ENCODE data around the gene SLC25A38.
"Not testable (repeated sequence)": the region's sequence is repeated elsewhere in the genome, so short reads cannot be mapped to it uniquely, and the experiment has no call there.

SLC25A38 gene

DNA sequence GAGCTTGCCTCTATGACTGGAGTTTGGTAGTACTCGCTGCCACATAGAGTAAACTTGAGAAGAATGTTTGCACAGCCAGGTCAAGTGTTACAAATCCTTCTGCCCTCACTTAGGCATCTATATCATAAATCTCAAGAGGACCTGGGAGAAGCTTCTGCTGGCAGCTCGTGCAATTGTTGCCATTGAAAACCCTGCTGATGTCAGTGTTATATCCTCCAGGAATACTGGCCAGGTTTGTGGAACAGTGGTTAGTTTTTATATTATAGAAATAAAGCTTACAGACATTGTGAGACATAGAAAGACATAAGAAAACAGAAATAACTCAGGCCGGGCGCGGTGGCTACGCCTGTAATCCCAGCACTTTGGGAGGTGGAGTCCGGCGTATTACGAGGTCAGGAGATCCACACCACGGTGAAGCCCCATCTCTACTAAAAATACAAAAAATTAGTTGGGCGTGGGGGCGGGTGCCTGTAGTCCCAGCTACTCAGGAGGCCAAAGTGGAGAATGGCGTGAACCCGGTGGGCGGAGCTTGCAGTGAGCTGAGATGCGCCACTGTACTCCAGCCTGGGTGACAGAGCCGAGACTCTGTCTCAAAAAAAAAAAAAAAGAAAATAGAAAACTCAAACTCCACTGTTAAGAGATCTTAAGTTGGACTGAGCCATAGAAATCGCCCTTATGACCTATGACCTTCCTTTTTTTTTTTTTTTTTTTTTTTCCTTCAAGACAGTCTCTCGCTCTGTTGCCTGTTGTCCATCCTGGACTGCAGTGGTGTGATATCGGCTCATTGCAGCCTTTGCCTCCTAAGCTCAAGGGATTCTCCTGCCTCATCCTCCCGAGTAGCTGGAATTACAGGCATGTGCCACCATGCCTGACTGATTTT is 25.6 kb downstream of the SLC25A38 start:
- DNase-seq, result peak in 1 of 2 donors; percentile 20

DNA sequence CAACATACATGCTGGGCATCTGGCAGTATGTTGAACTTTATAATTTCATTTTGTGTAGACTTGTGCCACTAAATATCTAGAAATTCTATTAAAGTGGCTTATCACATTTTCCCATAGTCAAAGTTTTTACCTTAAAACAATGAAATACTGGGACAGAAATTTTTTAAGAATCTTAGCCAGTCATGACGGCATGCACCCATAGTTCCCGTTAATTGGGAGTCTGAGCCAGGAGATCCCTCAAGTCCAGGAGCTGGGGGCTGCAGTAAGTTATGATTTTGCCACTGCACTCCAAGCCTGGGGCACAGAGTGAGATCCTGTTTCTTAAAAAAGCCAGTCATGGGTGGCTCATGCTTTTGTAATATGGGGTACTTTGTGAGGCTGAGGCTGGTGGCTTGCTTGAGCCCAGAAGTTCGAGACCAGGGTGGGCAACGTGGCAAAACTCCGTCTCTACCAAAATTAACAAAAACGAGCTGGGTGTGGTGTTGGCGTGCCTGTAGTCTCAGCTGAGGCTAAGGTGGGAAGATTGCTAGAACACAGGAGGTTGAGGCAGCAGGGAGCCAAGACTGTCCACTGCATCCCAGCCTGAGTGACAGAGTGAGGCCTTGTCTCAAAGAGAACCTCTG is 26.5 kb downstream of the SLC25A38 start:
- DNase-seq, result no peak

DNA sequence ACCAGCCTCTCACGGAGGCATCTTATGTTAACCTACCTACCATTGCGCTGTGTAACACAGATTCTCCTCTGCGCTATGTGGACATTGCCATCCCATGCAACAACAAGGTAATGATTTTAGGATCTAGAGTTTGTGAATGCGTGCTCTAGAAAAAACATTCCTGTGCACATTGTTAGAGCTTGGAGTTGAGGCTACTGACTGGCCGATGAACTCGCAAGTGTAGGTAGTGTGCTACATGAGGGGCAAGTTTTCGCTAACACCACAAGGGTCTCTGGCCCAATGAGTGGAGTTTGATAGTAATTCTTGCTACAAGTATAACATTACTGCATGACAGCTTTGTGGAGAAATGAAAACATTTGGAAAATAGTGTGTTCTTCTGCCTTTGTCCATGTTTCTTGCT is 27.7 kb downstream of the SLC25A38 start:
- no peak for DNase-seq

DNA sequence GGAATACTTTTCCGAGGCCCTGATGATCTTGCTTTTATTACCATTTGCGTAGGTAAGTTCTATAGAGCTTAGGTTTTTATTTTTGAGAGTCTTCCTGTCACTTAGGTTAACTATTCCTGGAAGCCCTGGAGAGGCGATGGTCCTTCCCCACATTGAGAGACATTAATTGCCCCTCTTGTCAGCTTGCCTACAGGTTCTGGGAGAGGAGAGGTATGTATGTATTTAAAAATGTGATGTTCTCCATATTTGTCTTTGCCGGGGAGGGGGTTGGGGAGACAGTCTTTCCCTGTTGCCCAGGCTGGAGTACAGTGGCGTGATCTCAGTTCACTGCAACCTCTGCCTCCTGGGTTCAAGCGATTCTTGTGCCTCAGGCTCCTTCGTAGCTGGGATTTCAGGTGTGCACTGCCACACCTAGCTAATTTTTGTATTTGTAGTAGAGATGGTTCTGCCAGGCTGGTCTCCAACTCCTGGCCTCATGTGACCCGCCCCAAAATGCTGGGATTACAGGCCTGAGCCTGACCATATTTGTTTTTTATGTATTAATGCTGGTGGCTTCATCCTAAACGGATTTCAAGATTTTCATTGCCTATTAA is 29.6 kb downstream of the SLC25A38 start:
- DNase-seq, result no peak

DNA sequence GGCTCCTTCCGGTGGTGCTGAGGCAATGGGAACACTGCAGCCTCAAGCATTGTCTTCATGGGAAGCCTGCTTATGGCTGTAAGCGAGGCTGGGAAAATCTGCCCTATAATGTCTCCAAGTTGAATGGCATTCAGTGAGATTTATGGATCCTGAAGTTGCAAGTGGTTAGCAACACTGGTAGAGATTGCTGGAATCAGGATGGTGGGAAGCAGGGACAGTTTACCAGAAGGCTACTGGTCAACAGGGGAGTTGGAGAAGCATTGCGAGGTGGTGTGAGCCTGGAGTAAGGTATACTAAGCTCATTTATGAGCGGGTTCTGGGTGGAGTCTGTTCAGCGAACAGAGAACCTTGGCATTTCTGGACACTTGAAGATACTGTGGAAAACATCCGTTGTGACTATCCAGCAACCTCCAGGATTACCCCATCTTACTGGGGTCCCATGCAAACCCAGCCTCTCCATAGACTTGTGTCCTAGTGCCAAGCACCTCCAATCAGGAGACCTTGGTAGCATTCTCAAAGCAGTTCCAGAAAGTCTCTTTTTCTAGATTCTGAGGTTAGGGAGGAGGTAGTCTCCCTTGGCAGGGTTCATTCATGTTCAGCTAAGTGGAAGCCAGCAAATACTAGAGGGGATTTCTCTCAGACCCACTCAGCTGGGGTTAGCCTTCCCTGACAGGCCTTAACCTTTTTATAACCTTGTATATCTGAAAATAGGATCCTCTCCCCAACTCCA is 30.7 kb downstream of the SLC25A38 start:
- no peak for DNase-seq

DNA sequence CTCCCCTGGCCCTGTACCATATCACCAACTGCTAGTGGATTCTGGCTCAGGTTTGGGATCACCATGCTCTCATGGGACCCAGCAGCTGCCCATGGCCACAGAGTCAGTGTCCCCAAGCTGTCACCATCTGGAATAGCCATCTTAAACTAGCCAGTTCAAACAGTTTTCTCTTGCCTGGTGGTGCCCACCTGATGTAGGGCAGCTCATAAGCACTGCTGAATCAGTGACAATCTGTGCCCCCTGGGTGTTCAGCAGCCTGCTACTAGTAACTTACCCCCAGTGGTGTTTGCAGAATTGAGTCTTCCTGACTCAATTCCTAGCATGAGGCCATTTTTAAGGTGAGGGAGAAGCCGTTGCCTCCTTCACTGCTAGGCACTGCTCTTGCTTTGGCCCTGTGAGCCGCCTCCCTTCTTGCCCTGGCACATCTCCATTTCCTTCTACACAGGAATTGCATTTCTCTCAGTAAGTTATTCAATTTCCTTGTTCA is 31.3 kb downstream of the SLC25A38 start:
- no peak for DNase-seq

DNA sequence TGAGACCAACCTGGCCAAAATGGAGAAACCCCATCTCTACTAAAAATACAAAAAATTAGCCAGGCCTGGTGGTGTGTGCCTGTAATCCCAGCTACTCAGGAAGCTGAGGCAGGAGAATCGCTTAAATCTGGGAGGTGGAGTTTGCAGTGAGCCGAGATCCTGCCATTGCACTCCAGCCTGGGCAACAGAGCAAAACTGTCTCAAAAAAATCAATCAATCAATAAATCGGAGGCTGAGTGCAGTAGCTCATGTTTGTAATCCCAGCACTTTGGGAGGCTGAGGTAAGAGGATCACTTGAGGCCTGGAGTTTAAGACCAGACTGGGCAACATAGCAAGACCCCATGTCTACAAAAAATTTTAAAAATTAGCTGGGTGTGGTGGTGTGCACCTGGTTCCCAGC is 32.1 kb downstream of the SLC25A38 start:
- not testable (repeated sequence) for DNase-seq

DNA sequence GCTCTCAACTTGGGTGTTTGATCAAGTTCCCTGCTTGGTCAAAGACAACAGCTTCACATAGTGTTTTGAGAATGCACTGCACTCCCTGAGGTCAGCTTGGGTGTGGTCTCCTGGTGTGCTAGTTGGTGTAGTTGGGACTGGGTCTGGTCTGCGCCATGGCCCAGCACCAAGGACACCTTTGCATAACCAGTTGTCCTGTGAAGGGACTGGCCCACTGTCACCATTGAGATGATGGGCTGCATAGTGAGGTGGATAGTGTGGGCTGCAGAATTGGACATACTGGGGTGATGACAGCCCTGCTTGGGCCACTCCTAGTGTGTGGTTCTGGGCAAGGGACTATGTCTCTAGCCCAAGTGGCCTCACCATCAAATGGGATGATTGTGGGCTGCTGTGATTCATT is 32.8 kb downstream of the SLC25A38 start:
- DNase-seq, result no peak

DNA sequence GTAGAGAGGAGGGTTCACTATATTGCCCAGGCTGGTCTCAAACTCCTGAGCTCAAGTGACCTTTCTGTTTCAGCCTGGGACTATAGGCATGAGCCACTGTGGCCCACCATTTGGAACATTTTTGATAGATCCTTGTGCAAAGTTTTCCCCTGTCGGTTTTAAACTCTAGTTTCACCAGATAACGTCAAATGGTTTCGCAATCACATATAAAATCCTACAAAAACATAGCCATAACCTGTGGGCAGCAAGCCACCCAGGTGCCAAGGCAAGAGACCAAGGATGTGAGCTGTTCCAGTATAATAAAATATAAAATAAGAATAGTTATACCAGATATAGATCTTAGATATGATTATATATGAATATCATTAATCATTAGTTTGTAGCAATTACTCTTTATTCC is 33.8 kb downstream of the SLC25A38 start:
- DNase-seq, result not testable (repeated sequence)

DNA sequence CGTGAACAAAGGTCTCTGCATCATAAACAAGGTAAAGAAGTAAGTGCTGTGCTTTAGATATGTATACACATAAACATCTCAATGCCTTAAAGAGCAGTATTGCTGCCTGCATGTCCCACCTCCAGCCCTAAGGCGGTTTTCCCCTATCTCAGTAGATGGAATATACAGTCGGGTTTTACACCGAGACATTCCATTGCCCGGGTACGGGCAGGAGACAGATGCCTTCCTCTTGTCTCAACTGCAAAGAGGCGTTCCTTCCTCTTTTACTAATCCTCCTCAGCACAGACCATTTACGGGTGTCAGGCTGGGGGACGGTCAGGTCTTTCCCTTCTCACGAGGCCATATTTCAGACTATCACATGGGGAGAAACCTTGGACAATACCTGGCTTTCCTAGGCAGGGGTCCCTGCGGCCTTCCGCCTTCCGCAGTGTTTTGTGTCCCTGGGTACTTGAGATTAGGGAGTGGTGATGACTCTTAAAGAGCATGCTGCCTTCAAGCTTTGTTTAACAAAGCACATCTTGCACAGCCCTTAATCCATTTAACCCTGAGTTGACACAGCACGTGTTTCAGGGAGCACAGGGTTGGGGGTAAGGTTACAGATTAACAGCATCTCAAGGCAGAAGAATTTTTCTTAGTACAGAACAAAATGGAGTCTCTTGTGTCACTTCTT is 35.5 kb downstream of the SLC25A38 start:
- DNase-seq, result not testable (repeated sequence)

DNA sequence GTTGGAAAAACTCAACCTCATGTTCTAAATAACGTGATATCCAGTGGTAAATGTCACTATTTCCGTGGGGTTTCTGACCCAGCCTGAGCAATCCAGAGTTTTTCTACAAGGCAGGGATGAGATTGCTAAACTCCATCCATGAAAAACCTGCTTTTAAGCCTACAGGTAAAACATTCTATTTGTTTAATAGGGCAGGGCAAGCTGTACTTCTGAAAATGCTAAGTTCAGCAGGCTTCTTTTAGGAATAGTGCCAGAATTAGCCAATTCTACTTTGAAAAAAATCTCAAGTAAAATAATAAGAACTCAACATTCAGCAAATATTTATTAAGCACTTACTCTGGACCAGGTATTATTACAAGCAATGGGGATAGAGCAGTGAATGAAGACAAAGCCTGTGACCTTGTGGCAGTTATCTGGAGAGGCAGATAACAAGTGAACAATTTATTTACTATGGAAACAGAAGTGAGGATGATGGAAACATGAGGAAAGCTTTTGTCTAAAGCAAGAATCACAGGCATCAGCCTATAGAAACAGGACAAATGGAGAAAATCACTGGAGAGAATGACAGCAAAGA is 36.7 kb downstream of the SLC25A38 start:
- no peak for DNase-seq

DNA sequence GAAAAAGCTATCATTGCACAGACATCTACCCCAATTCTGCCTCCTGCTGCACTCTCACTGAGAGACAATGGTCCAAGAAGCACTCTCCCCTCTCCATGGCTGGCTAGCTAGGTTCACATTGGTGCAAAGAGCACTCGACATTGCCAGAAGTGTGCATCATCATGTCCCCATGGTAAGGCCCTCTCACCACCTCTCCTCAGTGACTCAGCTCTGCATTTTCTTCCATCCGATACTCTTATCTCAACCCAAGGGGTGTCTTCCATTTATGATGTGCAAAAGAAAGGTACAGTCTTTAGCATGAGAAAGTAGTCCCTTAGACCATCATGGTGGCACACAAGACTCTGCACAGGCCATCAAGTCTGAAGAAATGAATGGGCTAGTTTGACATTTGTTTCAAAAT is 37.4 kb downstream of the SLC25A38 start:
- no peak for DNase-seq

DNA sequence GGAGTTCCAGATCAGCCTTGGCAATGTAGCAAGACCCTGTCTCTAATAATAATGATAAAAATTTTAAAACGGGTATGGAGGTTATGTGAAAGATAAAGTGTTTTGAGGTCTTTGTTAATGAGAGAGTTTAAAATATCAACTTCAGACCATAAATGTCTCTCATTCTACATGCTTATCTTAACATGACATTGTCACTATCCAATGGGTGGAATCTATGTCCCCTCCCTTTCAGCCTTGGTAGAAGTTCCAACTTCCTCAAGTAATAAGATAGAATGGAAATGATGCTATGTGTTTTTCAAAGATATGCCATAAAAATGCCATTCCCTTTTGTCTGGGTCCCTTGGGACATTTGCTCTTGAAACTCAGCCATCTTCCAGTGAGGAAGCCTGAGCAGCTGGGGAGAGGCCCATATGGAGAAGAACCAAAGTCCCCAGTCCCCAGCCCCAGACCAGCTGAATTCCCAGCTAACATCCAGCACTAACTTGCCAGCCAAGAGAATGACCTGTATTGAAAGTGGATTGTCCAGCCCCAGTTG is 40.3 kb downstream of the SLC25A38 start:
- no peak for DNase-seq

DNA sequence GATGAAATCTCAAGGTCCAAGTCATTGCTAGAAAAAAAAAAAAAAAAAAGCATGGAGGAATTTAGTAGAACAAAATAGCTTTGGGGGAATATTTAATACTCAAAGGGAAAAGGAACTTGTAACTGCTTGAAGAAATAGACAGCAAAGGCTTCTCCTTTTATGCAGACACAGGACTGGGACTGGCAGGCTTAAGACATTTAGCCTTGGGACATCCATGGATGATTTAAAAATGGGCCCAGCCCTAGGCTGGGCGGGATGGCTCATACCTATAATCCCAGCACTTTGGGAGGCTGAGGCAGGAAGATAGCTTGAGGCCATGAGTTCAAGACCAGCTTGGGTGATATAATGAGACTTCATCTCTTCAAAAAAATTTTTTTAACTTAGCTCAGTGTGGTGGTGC is 43.1 kb downstream of the SLC25A38 start:
- no peak for DNase-seq

DNA sequence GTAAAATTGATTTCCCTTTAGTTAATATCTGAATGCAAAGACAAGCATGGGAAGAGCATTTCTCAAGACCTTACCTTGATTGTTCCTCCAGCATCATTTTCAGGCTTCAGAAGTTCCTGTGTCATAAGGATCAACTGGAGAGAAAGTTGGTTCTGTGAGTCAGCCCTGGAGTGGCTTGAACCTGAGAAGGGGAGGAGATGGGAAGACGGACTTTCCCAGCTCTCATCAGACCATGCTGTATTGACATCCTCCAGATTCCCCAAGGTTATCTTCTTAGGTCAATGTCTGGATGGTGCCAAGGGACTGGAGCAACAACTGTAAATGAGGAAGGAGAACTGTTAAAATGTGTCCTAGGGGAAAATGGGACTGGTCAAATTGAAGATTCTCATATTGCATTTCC is 44.3 kb downstream of the SLC25A38 start:
- DNase-seq, result no peak

DNA sequence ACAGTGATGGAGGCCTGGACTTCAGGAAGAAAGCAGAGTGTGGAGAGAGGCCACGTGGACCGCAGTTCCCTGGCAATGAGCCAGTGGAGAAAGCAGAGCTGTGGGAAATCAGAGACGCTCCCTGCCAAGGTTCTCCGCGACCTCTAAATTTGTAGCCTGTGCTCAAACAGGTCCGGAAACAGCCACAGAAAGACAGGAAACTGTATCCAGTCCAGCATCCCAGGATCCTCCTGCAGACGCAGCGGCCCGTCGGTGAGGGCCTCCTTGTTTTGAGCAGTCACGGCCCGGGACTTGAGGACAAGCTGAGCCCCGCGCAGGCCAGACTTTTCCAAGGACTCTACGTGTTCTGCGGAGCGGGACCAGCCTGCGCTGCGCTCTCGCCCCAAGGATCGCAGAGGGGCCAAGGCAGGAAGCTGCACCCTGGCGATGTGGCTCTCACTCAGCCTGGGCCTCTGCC is 45.6 kb downstream of the SLC25A38 start:
- no peak for DNase-seq

DNA sequence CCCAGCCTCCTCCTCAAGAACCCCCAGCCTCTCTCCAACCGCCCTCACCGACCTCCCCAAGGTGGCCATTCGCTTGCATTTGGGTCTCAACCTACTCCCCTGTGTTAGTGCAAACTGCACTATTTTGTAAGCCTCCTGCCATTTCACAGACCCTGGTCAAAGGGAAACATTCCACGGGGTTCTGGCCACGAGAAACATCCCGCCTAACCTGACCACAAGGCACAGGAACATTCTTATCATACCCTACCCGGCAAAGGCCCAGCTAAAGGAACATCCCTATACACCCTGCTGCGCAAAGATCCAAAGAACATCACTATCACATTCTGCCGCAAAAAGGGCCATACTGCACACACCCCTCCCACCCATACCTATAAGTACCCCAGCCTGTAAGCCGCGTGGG is 46.3 kb downstream of the SLC25A38 start:
- no peak for DNase-seq

DNA sequence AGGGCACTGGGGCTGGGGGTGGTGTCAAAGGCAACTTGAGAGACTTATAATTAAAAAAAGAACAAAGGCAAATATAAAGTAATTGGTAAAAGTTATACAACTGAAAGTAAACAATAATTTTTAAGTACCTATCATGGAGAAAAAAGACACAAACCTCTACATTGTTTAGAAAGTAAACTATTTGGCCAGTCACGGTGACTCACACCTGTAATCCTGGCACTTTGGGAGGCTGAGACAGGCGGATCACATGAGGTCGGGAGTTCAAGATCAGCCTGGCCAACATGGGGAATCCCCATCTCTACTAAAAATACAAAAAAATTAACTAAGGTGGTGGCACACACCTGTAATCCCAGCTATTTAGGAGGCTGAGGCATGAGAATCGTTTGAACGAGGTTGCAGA is 49.2 kb downstream of the SLC25A38 start:
- DNase-seq, result no peak

DNA sequence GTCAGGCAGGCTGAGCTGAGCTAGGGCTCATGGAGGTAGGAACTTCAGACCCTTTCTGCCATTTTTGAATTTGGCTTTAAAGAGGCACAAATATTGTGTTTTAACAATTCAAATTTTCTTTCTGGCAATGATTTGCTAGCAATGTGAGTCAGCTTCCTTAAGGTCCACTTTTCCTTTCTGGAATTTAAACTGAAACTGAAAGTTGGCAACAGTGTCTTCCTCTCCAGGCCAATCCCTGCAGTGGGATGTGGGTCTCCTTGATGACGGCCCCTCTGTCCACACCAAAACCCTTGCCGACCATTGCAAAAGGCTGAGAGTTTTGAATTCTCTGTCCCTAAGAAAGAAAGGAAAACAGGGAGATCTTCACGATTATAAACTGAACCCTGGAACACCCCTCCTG is 50.5 kb downstream of the SLC25A38 start:
- no peak for DNase-seq

DNA sequence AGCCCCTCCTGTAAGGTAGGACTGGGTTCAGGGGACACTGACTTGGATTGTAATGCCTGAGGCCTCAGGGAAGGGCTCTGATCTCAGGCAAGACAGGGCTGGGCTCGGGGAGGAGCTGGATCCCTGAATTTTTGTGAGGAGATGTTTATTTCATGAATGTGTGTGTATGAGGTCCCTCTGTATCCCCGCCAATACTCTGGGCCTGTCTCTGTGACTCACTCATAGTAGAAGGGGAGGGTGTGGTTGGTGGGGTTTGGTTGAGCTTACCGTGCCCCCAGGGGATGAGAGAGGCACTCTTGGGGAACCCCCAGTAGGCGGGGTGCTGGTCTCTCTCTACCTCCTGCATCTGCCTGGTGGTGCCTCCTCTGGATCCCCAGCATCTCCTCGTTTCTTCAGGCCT is 51.4 kb downstream of the SLC25A38 start:
- no peak for DNase-seq

DNA sequence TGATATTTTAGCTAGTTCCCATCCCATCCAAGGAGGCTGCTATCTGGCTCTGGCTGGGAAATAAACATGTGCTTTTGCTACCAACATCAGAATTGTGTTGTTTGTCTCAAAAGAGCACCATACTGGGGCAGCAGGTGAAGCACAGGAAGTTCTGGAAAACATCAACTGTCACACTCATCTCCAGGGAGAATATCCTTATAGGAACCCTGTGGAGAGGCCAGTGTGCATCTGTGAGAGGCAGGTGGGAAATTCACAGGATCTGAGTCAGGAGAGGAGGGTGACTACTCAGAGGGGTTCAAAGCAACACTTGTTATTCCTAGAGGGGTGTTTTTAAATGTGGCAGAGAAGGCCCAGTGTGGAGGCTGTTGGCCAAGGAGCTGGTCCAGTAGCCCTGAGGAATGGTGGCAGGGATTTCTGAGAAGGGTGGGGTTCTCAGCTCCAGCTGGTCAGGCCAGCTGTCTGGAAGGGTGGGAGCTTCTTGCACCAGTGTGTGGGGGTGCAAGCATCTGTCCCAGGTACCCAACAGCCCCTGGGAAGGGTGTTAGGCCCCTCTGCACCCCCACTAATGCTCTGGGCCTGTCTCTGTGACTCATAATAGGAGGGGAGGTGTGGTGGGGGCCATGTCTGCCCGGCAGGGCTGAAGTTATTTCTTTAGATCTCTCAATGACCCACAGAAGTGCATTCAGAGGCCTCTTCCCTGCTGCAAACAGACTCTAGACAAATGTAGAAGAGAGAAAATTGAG is 52.0 kb downstream of the SLC25A38 start:
- no peak for DNase-seq
